Measurements from ENCODE around the gene BUB1B.
"Not testable (repeated sequence)": the region's sequence is repeated elsewhere in the genome, so short reads cannot be mapped to it uniquely, and the experiment has no call there.

BUB1B gene, protein sequence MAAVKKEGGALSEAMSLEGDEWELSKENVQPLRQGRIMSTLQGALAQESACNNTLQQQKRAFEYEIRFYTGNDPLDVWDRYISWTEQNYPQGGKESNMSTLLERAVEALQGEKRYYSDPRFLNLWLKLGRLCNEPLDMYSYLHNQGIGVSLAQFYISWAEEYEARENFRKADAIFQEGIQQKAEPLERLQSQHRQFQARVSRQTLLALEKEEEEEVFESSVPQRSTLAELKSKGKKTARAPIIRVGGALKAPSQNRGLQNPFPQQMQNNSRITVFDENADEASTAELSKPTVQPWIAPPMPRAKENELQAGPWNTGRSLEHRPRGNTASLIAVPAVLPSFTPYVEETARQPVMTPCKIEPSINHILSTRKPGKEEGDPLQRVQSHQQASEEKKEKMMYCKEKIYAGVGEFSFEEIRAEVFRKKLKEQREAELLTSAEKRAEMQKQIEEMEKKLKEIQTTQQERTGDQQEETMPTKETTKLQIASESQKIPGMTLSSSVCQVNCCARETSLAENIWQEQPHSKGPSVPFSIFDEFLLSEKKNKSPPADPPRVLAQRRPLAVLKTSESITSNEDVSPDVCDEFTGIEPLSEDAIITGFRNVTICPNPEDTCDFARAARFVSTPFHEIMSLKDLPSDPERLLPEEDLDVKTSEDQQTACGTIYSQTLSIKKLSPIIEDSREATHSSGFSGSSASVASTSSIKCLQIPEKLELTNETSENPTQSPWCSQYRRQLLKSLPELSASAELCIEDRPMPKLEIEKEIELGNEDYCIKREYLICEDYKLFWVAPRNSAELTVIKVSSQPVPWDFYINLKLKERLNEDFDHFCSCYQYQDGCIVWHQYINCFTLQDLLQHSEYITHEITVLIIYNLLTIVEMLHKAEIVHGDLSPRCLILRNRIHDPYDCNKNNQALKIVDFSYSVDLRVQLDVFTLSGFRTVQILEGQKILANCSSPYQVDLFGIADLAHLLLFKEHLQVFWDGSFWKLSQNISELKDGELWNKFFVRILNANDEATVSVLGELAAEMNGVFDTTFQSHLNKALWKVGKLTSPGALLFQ

DNA sequence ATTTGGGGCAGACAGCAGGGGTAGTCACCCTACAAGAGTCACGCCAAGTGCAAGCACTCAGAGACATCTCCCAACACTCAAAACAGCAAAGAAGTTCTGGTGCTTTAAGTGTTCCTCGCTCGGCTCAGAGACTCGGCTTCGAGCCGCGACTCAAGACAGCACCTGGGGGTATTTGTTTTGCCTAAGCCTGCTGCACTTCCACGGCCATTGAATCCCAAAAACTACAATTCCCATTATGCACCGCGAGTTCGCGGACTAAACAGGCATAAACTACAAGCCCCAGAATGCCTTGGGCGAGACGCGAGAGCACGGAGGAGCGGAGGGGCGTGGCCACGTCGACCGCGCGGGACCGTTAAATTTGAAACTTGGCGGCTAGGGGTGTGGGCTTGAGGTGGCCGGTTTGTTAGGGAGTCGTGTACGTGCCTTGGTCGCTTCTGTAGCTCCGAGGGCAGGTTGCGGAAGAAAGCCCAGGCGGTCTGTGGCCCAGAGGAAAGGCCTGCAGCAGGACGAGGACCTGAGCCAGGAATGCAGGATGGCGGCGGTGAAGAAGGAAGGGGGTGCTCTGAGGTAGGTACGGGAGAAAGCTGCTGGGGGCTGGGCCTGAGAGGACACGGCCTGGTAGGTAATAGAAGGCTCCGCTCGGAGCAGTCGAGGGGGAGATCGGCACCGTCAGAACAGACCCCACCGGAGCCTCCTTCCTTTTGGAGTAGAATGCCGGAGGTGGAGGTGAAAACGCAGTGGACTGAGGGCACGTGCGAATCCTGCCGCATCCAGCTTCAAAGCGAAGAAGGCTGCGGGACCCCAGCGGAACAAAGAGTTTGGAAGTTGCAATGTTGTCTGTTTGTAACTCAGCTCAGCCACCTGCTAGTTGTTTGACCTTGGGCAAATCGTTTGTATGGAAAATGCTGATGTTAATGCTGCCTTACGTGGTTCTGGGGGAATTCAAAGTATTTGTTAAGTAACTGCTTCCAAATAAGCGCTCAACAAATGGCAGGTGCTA, at the start of gene BUB1B:
BUB1B (plus strand) TSS at position 381 of the 1,000 bp plus-strand sequence; CDS start at position 533, 152 bp downstream.
- DNase-seq: peak; percentile 93 to 96

DNA sequence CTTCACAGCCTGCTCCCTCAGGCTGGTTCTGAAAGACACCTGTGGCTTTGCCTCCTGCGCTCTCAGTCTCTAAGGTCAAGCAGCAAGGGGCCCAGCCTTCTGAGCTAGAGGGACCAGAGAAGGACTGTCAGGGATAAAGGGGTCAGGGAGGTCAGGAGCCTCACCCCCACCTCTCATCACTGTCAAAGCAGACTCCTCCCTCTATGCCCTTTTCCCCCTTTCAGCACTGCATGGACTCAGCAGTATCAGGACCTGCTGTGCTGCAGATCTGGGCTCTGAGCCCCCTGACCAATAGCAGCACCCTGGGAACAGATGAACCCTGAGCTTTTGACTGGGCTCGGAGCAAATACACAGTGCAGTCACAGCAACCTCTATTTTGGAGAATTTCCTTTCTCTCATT, 49.0 kb upstream of the BUB1B start:
- no peak for DNase-seq

DNA sequence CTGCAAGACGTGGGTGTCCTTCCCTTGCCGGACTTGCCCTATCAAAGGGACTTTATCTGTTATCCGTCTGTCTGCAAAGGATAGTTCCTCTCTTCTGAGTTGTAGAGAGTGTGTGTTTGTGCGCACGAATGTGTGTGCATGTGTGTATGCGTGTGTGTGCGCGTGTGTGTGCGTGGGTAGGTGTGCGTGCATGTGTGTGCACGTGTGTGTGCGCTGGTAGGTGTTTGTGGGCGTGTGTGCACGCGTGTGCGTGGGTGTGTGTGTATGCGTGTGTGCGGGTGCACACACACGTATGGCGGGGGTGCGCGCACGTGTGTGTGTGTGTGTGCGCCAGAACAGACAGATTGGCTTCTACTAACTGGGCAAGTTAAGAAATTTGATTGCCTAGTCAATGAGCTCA, 48.1 kb upstream of the BUB1B start:
- no peak for DNase-seq

DNA sequence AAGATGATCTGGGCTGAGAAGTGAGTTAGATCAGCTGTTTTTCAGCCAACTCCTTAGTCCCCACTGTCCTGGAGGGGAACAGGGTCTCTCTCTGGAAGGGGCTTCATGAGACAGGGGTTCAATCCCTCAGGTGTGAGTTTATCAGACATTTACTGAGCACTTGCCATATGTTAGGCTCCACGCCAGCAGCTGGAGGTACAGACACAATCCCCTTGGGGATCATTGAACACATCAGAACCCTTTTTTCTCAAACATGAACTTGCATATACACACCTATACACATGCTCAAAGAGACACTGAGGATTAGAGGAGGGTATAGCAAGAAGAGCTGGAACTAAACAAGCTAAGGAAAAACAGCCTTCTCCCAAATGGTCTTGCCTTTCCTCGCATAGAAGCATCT, 46.7 kb upstream of the BUB1B start:
- no peak for DNase-seq

DNA sequence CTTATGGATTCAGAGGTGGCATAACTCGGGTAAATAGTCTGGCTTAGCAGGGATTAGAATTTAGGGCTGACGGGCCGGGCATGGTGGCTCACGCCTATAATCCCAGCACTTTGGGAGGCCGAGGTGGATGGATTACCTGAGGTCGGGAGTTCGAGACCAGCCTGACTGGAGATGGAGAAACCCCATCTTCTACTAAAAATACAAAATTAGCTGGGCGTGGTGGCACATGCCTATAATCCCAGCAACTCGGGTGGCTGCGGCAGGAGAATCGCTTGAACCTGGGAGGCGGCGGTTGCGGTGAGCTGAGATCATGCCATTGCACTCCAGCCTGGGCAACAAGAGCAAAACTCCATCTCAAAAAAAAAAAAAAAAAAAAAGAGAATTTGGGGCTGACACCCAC, 45.8 kb upstream of the BUB1B start:
- not testable (repeated sequence) for DNase-seq

DNA sequence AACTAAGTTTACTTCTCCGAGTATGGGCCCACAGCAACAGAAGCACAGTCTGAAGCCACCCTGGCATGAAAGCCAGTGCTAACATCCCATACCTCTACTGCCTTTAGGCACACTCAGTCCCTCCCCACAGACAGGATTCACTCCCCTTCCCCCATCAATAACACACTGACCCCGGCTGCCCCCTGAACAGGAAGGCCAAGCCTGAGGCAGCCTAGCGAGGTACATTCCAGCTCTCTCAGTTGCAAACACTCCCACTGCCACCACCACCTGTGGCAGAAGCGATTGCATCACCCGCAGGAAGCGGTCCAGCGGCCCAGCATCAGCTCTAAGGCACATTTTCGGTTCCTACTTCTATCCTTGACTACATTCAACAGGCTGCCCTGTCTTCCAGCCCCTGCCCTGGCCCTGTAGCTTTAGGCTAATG, 45.2 kb upstream of the BUB1B start:
- peak; percentile 39 to 71 for DNase-seq

DNA sequence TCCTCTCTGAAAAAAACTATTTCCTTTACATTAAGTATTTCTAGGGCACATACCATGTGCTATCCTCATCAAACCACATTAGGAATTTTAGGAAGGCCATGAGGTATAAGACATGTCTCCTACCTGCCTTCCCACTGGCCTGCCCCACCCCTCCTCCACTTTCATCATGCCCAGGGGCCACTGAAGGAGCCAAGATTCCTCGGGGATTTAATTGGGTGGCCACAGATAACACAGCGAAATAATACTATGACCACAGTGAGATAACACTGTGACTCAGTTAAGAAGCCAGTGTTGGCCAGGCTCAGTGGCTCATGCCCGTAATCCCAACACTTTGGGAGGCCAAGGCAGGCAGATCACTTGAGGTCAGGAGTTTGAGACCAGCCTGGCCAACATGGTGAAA, 42.4 kb upstream of the BUB1B start:
- no peak for DNase-seq

DNA sequence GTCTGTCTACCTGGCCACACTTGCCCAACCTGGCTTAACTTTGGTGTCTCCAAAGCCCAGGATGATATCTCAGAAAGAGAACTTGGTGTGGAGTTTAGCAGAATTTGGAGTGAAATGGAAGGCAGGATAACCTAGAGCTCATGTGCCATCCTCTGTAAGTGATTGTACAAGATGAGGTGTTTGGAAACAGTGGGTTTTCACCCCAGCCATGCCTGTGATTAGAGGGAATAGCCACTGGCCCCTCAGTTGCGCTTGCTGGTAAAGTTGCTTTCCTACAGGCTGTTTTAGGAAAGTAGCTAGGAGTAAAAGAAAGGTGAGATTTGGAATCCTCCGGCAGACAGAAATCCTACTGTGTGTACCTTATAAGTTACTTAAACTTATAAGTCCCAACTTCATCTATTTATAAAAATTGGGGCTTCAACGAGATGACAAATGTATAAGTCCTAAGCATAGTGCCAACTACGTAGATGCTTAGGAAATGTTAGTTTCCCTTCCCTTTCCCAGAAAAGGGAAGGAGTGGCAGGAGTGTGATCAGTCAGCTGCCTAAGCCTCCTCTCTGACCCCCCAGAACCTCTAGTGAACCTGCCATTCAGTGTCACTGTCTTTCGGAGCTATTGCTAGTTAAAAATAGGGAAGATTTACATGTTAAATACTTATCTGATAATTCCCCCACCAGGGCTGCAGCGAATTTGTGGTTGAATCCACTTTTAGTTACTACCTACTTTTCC, 38.8 kb upstream of the BUB1B start:
- DNase-seq: peak in 1 of 2 donors; percentile 9

DNA sequence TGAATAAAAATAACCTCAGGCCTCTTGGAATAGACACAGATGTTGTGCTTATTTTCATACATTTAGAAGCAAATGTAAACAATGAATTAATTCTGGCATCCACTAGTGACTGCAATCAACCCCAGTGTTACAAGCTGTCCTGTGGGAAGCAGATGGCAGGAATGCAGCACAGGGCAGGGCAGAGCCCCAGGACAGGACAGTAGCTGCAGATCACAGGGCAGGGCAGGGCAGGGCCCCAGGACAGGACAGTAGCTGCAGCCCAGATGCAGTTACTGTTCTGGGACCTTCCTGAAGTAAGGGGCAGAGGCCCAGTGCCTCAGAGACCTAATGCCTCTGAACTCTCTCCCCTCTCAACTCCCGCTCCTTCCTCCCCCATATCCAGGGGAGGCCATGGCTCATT, 37.9 kb upstream of the BUB1B start:
- not testable (repeated sequence) for DNase-seq

DNA sequence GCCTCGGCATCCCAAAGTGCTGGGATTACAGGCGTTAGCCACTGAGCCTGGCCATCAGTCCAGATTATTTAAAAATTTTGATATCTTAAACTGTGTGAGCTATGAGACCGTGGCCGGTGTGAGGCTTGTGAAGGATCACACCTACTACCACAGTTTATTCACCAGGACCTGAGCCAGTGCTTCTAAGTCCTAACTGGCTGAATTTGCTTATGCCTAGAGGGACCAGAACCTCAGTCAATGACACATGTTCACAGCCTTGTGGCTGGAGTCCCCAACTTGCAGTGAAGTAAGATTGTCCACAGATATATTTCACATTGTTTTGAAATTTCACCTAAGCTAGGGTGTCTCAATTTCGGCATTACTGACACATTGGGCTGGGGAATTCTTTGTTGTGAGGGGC, 37.0 kb upstream of the BUB1B start:
- DNase-seq: not testable (repeated sequence)

DNA sequence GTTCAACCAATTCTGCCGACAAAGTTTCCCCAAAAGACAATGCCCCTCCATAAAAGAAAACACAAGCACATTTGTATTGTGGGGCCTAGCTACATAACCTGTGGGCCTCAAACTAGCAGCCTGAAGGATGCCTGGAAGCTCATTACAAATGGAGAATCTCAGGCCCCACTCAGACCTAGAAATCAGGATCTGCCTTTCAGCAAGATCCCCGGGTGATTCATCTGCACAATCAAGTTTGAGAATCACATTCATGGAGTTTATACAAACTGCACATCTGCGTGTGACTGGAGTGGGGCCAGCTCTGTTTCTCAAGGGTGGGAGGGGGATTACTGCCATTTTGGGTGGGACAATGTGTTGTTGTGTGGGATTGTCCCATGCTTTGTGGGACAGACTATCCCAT, 36.5 kb upstream of the BUB1B start:
- not testable (repeated sequence) for DNase-seq

DNA sequence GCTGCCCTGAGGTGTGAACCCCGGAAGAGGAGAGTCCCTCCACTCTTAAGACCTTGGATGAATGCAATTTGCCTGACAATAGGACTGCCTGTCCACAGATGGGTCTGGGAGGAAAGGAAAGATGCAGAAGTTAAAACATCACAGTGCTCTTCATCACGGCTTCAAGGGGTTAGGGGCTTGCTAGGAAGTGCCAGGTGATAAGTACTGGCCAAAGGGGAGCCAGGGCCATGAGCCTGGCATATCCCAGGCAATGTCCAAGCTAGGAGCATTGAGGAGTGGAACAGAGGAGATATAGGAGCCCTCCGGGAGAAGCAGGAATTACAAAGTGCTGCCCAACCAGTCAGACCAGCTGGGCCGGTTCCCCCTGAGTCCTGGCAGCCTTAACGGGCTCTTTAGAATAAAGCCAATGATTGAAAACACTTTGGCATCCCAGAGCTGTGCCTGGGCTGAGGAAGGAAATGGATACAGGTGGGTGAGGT, 36.0 kb upstream of the BUB1B start:
- not testable (repeated sequence) for DNase-seq

DNA sequence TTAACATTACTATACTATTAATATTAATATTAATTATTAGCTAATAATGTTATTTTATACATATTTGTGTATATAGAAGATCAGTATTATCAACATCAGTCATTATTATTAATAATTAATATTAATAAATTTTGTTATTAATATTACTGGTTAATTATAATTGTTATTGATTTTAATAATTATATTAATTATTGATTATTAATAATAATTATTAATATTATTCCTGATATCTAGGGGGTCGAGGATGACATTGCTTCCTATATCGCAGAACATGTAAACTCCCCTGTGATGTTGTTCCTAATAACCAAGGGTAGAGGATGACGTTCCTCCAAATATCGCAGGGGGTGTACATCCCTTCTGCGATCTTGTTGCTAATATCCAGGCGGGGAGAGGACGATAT, 34.9 kb upstream of the BUB1B start:
- DNase-seq: no peak

DNA sequence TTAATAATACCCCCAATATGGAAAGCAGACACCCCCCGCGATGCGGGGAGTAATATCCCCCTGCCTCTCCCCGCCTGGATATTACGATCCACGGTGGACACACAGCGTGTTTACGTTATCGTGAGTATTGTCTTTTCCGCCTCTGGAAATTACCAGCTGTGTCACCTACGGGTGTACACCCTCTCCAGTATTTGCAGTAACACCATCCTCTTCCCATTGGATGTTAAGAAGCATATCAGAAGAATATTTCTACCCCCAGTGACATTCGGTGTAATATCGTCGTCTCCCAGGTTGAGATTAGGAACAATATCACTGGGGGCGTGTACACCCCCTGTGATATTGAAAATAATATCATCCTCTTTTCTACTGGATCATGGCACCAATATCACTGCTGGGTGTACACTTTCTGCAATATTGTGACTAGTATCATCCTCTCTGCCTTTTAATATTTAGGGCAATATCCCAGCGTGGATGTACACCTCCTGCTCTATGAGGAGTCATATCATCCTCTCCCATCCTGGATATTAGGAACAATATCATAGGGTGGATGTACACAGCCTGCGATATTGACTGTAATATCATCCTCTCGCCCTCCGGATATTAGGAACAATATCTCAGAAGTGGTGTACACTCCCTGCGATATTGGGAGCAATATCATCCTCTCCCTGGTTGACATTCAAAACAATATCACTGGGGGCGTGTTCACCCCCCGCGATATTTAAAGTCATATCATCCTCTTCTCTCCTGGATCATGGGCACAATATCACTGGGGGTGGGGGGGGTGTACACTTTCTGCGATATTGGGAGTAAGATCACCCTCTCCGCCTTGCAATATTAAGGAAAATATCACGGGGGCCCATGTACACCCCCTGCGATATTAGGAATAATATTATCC, 31.9 kb upstream of the BUB1B start:
- no peak for DNase-seq

DNA sequence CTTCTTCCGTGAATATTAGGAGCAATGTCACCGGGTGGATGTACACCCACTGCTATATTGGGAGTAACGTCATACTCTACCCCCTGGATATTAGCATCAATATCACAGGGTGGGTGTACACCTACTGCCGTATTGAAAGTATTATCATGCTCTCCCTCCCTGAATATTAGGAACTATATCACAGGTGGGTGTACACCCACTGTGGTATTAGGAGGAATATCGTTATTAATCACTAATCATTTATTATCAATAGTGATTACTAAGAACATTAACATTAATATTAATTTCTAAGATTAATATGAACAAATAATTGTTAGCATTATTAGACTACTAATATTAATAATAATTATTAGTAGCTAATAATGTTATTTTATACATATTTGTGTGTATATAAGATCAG, 30.8 kb upstream of the BUB1B start:
- no peak for DNase-seq

DNA sequence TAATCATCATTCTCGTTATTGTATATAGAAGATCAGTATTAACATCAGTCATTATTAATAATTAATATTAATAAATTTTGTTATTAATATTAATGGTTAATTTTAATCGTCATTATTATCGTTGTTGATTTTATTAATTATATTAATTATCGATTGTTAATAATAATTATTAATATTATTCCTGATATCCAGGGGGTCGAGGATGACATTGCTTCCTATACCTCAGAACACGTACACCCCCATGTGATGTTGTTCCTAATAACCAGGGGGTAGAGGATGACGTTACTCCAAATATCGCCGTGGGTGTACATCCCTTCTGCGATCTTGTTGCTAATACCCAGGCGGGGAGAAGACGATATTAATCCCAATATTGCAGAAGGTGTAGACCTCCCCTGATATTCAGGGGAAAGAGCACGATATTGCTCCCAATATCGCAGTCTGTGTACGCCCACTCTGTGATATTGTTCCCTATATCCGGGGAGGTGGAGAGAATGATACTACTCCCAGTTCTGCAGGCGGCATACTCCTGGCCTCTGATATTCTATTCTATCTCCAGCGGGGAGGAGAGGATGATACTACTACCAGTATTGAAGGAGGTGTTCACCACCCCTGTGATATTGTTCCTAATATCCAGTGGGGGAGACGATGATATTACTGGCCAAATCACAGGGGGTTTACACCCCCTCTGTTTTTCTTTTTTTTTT, 29.9 kb upstream of the BUB1B start:
- DNase-seq: no peak

DNA sequence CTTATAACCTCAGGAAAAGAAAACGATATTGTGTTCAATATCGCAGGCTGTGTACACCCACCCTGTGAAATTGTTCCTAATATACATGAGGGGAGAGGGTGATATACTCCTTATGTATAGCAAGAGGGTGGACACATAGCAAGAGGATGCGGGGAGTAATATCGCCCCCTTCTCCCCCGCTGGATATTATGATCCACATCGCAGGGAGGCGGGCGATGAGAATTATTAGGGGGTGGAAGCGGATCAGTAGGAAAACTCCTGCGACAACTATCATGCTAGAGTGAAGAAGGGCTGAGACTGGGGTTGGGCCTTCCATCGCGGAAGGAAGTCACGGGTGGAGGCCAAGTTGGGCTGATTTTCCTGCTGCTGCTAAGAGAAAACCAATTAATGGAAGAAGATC, 27.3 kb upstream of the BUB1B start:
- no peak for DNase-seq

DNA sequence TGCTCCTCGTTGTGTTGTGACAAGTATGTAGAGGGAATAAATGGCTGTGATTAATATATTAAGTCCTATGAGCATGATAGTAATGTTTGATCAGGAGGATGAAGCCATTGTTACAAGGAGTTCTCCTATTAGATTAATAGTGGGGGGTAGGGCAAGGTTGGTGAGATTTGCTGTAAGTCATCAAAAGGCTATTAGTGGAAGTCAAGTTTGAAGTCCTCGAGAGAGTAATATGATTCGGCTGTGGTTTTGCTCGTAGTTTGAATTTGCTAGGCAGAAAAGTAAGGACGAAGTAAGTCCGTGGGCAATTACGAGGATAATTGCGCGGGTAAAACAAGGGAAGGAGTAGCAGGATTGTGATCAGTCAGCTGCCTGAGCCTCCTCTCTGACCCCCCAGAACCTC, 26.0 kb upstream of the BUB1B start:
- DNase-seq: no peak

DNA sequence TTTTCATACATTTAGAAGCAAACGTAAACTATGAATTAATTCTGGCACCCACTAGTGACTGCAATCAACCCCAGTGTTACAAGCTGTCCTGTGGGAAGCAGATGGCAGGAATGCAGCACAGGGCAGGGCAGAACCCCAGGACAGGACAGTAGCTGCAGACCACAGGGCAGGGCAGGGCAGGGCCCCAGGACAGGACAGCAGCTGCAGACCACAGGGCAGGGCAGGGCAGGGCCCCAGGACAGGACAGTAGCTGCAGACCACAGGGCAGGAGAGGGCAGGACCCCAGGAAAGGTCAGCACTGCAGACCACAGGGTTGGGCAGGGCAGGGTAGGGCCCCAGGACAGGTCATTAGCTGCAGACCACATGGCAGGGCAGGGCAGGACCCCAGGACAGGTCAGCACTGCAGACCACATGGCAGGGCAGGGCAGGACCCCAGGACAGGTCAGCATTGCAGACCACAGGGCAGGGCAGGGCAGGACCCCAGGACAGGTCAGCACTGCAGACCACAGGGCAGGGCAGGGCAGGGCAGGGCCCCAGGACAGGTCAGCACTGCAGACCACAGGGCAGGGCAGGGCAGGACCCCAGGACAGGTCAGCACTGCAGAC, 24.9 kb upstream of the BUB1B start:
- DNase-seq: not testable (repeated sequence)
